SK-N-MC (cell line): ENCODE data around the gene CT47C1.

Experiments used
- EZH2 ChIP-seq: fragments of 200-600 bp; sonication (generic); IDR thresholded peaks from one replicate; pipeline ENCODE4 v1.6.1; 2017; ENCODE audit warnings: antibody characterized with exemption
- POLR2AphosphoS5 ChIP-seq: IDR thresholded peaks from 2 replicates; pipeline ENCODE4 v1.6.1; 2012; ENCODE audit warnings: mild to moderate bottlenecking, low read depth, low read length, borderline replicate concordance

DNA sequence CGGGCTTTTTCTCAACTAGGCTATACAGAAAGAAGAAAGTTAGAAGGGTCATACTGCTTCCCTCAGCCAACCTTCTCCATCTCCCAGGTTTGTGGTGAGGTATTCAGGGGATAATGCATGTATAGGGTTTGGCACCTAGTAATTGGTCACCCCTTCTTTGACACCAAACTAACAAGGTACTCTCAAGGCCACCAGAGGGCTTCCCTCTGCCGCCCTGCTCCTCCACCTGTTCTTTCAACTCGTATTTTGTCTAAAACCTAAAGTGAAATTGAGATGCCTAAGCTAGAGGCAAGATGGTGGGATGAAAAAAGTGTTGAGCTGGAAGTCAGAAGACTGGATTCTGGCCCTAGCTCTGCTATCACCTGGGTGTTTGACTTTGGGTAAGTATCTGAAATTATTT, 22.0 kb downstream of the CT47C1 start:
- TF ChIP-seq EZH2 (no peak), POLR2AphosphoS5 (no peak)
